Activated T-cell treated with anti-CD3 and anti-CD28 coated beads, Interleukin-2, amount 50 U/mL, for 72 hours (primary cell): ENCODE results near the gene DTNB. TPM values are rescaled to one million over a fixed set of nuclear protein-coding genes. Genes with fewer than 3 reads are reported as not detected.
"Not testable (repeated sequence)": the region's sequence is repeated elsewhere in the genome, so short reads cannot be mapped to it uniquely, and the experiment has no call there.

Experiments used
- ATAC-seq, 2 donors: fragments of 150-1000 bp; cut with Tn5 transposase; replicated peaks in 1 of 2; 2 replicates each; pipeline ENCODE4 v1.10.0; 2021; ENCODE audit warnings: moderate library complexity in 2 of 2, mild to moderate bottlenecking in 1 of 2
- DNase-seq, 2 donors: peaks; one replicate each; pipeline ENCODE4 v3.0.0; 2021 to 2022; ENCODE audit warnings: mixed read lengths in 1 of 2
- H3K27ac Mint-ChIP-seq: one replicate; pipeline ENCODE4 v1.8.0; 2022; ENCODE audit warnings: mild to moderate bottlenecking, moderate library complexity, mixed read lengths
- H3K27me3 Mint-ChIP-seq: one replicate; pipeline ENCODE4 v1.8.0; 2022; ENCODE audit warnings: low read depth, mixed read lengths
- H3K36me3 Mint-ChIP-seq, 2 donors: one replicate each; pipeline ENCODE4 v1.8.0; 2022; ENCODE audit warnings: mixed read lengths in 2 of 2, mild to moderate bottlenecking in 1 of 2; ENCODE audit not compliant: insufficient read depth in 2 of 2
- H3K4me1 Mint-ChIP-seq: one replicate; pipeline ENCODE4 v1.8.0; 2022; ENCODE audit warnings: low read depth, mixed read lengths
- H3K4me3 Mint-ChIP-seq, 2 donors: one replicate each; pipeline ENCODE4 v1.8.0; 2022; ENCODE audit warnings: mild to moderate bottlenecking in 2 of 2, mixed read lengths in 2 of 2, moderate library complexity in 2 of 2
- H3K9me3 Mint-ChIP-seq, 2 donors: one replicate each; pipeline ENCODE4 v1.8.0; 2022; ENCODE audit warnings: mixed read lengths in 2 of 2
- total RNA-seq, 2 donors: library from RNA; stranded (reverse); gene quantifications; one replicate each; pipeline ENCODE4 v1.2.3, GENCODE V29; 2022

DTNB gene
- total RNA-seq, 2 donors from 2014 or later: 29.7 to 31.2 TPM

- no peak for DNase-seq
- Mint-ChIP-seq H3K4me1 (peaks cover 65% of the 10 kb centered on the region), H3K36me3 (peaks cover 4 to 9% of the 10 kb centered on the region in 2 donors), H3K9me3 (peaks cover 6 to 7% of the 10 kb centered on the region in 2 donors), H3K27me3 (no peaks in the 10 kb centered on the region), H3K27ac (peak overlapping the region; percentile 33), H3K4me3 (peak overlapping the region; percentile 52 to 66)
- no peak for ATAC-seq
Observed at GRCh38 chr2:25559148-25559547, 114.2 kb downstream of the DTNB start.

- Mint-ChIP-seq H3K4me1 (peaks cover 65% of the 10 kb centered on the region), H3K36me3 (peaks cover 4 to 9% of the 10 kb centered on the region in 2 donors)
- ATAC-seq: peak; percentile 86 to 90
Observed at GRCh38 chr2:25558262-25558661, 115.1 kb downstream of the DTNB start.

GRCh38 chr2:25557179-25558036, 116.0 kb downstream of the DTNB start:
- H3K27ac Mint-ChIP-seq: peak overlapping the region; percentile 33
- ATAC-seq (no peak), DNase-seq (no peak)
- H3K4me3 Mint-ChIP-seq: peak overlapping the region; percentile 52 to 66
- no peaks in the 10 kb centered on the region for H3K27me3 Mint-ChIP-seq
- H3K36me3 Mint-ChIP-seq: peaks cover 4 to 9% of the 10 kb centered on the region in 2 donors
- peaks cover 6 to 7% of the 10 kb centered on the region in 2 donors for H3K9me3 Mint-ChIP-seq
- H3K4me1 Mint-ChIP-seq: peaks cover 61% of the 10 kb centered on the region

More at GRCh38 chr2:25558262-25558661, 115.1 kb downstream of the DTNB start:
- H3K27ac Mint-ChIP-seq: peak overlapping the region; percentile 33
- H3K27me3 Mint-ChIP-seq: no peaks in the 10 kb centered on the region
- DNase-seq: peak; percentile 58 to 61
- peak overlapping the region; percentile 52 to 66 for H3K4me3 Mint-ChIP-seq
- peaks cover 6 to 7% of the 10 kb centered on the region in 2 donors for H3K9me3 Mint-ChIP-seq

GRCh38 chr2:25552318-25552717, 121.1 kb downstream of the DTNB start:
- ATAC-seq: no peak
- Mint-ChIP-seq H3K4me3 (no peak overlapping the region), H3K27ac (no peak overlapping the region), H3K9me3 (no peaks in the 10 kb centered on the region), H3K4me1 (peaks cover 19% of the 10 kb centered on the region), H3K27me3 (no peaks in the 10 kb centered on the region), H3K36me3 (peaks cover 0 to 4% of the 10 kb centered on the region in 2 donors)
- DNase-seq: no peak

GRCh38 chr2:25551316-25551715, 122.1 kb downstream of the DTNB start:
- DNase-seq (no peak), ATAC-seq (no peak)
- H3K36me3 Mint-ChIP-seq: peaks cover 0 to 4% of the 10 kb centered on the region in 2 donors
- H3K4me3 Mint-ChIP-seq: no peak overlapping the region
- H3K4me1 Mint-ChIP-seq: peaks cover 9% of the 10 kb centered on the region
- no peaks in the 10 kb centered on the region for H3K9me3 Mint-ChIP-seq
- no peaks in the 10 kb centered on the region for H3K27me3 Mint-ChIP-seq
- no peak overlapping the region for H3K27ac Mint-ChIP-seq

GRCh38 chr2:25549571-25549970, 123.8 kb downstream of the DTNB start:
- not testable (repeated sequence) for H3K36me3 Mint-ChIP-seq, H3K4me3 Mint-ChIP-seq, ATAC-seq, H3K27ac Mint-ChIP-seq, DNase-seq, H3K27me3 Mint-ChIP-seq, H3K9me3 Mint-ChIP-seq
- peaks cover 14% of the 10 kb centered on the region for H3K4me1 Mint-ChIP-seq

- Mint-ChIP-seq H3K36me3 (peaks cover 0 to 4% of the 10 kb centered on the region in 2 donors), H3K27me3 (no peaks in the 10 kb centered on the region), H3K27ac (no peak overlapping the region), H3K4me3 (no peak overlapping the region), H3K4me1 (peaks cover 19% of the 10 kb centered on the region), H3K9me3 (no peaks in the 10 kb centered on the region)
- DNase-seq (no peak), ATAC-seq (no peak)
Observed at GRCh38 chr2:25548601-25549000, 124.8 kb downstream of the DTNB start.

GRCh38 chr2:25546852-25547251, 126.5 kb downstream of the DTNB start:
- Mint-ChIP-seq H3K4me3 (no peak overlapping the region), H3K27me3 (no peaks in the 10 kb centered on the region), H3K27ac (no peak overlapping the region), H3K4me1 (peaks cover 19% of the 10 kb centered on the region), H3K9me3 (no peaks in the 10 kb centered on the region), H3K36me3 (peaks cover 0 to 4% of the 10 kb centered on the region in 2 donors)
- DNase-seq (no peak), ATAC-seq (no peak)

- DNase-seq (no peak), ATAC-seq (no peak)
- Mint-ChIP-seq H3K36me3 (peaks cover 0 to 3% of the 10 kb centered on the region in 2 donors), H3K27me3 (no peaks in the 10 kb centered on the region), H3K4me1 (peaks cover 19% of the 10 kb centered on the region), H3K4me3 (no peak overlapping the region), H3K27ac (no peak overlapping the region), H3K9me3 (no peaks in the 10 kb centered on the region)
Observed at GRCh38 chr2:25545899-25546298, 127.5 kb downstream of the DTNB start.

- no peaks in the 10 kb centered on the region for H3K9me3 Mint-ChIP-seq
- H3K4me1 Mint-ChIP-seq: peaks cover 19% of the 10 kb centered on the region
- H3K27me3 Mint-ChIP-seq: no peaks in the 10 kb centered on the region
- no peak overlapping the region for H3K4me3 Mint-ChIP-seq
- ATAC-seq (peak; percentile 52 to 60), DNase-seq (no peak)
- H3K27ac Mint-ChIP-seq: no peak overlapping the region
- H3K36me3 Mint-ChIP-seq: peaks cover 0 to 1% of the 10 kb centered on the region in 2 donors
Observed at GRCh38 chr2:25544445-25544844, 128.9 kb downstream of the DTNB start.

GRCh38 chr2:25543939-25544338, 129.4 kb downstream of the DTNB start:
- peak; percentile 76 to 83 for ATAC-seq
- Mint-ChIP-seq H3K36me3 (no peaks in the 10 kb centered on the region), H3K4me1 (peaks cover 19% of the 10 kb centered on the region), H3K27me3 (no peaks in the 10 kb centered on the region), H3K27ac (peak overlapping the region; percentile 33), H3K4me3 (peak overlapping the region in 1 of 2 donors; percentile 31), H3K9me3 (no peaks in the 10 kb centered on the region)
- DNase-seq: peak; percentile 38 to 57

GRCh38 chr2:25541378-25541777, 132.0 kb downstream of the DTNB start:
- Mint-ChIP-seq H3K36me3 (no peaks in the 10 kb centered on the region), H3K27ac (no peak overlapping the region), H3K4me3 (no peak overlapping the region), H3K4me1 (peaks cover 12% of the 10 kb centered on the region), H3K27me3 (no peaks in the 10 kb centered on the region), H3K9me3 (no peaks in the 10 kb centered on the region)
- no peak for ATAC-seq
- no peak for DNase-seq

- no peak overlapping the region for H3K4me3 Mint-ChIP-seq
- DNase-seq (no peak), ATAC-seq (no peak)
- H3K27me3 Mint-ChIP-seq: no peaks in the 10 kb centered on the region
- H3K36me3 Mint-ChIP-seq: no peaks in the 10 kb centered on the region
- H3K9me3 Mint-ChIP-seq: no peaks in the 10 kb centered on the region
- no peak overlapping the region for H3K27ac Mint-ChIP-seq
- peaks cover 1% of the 10 kb centered on the region for H3K4me1 Mint-ChIP-seq
Observed at GRCh38 chr2:25539136-25539535, 134.2 kb downstream of the DTNB start.
